Panc1 (cell line): ENCODE results near the gene CHPT1. TPM values are rescaled to one million over a fixed set of nuclear protein-coding genes. Genes with fewer than 3 reads are reported as not detected.

Experiments used
- ATAC-seq: fragments of 200-7000 bp; cut with Tn5 transposase; 2 replicates; pipeline ENCODE4 v1.9.1; 2020; ENCODE audit warnings: mild to moderate bottlenecking, moderate library complexity
- BruUV-seq: library from RNA; stranded (reverse); fragments of 400-500 nt; replicated peaks from 2 replicates; lab custom pipeline; 2021; lab: Mats Ljungman, UMichigan
- CTCF ChIA-PET: fragments of 300-600 bp; sonication (Branson Sonifier 250); formaldehyde crosslinking; loops from one replicate; lab custom pipeline; 2022; ENCODE audit warnings: antibody characterized with exemption; lab: Charles Lee
- POLR2A ChIA-PET: fragments of 300-600 bp; sonication (Branson Sonifier 250); formaldehyde crosslinking; loops from one replicate; lab custom pipeline; 2022; ENCODE audit warnings: antibody characterized with exemption; lab: Charles Lee
- DNase-seq: peaks from one replicate; pipeline ENCODE4 v3.0.0-alpha.2; 2010; ENCODE audit warnings: low read depth, low spot score
- H3K27ac ChIP-seq: 2 replicates; pipeline ENCODE4 v1.5.1; 2011; ENCODE audit warnings: mild to moderate bottlenecking, low read length, inconsistent platforms
- H3K27me3 ChIP-seq: fragments of 200-500 bp; sonication (Bioruptor generic); 2 replicates; pipeline ENCODE4 v1.6.0; 2014; ENCODE audit warnings: low read length, inconsistent platforms; ENCODE audit not compliant: control insufficient read depth, insufficient read depth
- H3K36me3 ChIP-seq: fragments of 200-500 bp; sonication (Bioruptor generic); 2 replicates; pipeline ENCODE4 v1.5.1; 2014; ENCODE audit warnings: inconsistent platforms, mild to moderate bottlenecking, low read length, moderate library complexity; ENCODE audit not compliant: control insufficient read depth, insufficient read depth
- H3K4me1 ChIP-seq: 2 replicates; pipeline ENCODE4 v1.5.1; 2011; ENCODE audit warnings: inconsistent platforms, mild to moderate bottlenecking, low read length, moderate library complexity; ENCODE audit not compliant: control insufficient read depth, insufficient read depth
- H3K4me3 ChIP-seq, 2 experiments: 2 replicates each; pipeline ENCODE4 v1.5.1; 2011 to 2012; ENCODE audit warnings: low read depth in 2 of 2, low read length in 2 of 2, mild to moderate bottlenecking in 2 of 2, inconsistent platforms in 1 of 2, moderate library complexity in 1 of 2
- H3K9me3 ChIP-seq: fragments of 200-500 bp; sonication (Bioruptor generic); 2 replicates; pipeline ENCODE4 v1.5.1; 2014; ENCODE audit warnings: low read depth, mild to moderate bottlenecking, inconsistent platforms, low read length, moderate library complexity; ENCODE audit not compliant: control insufficient read depth, insufficient read depth
- POLR2AphosphoS5 ChIP-seq: IDR thresholded peaks from 2 replicates; pipeline ENCODE4 v1.6.1; 2012; ENCODE audit warnings: mild to moderate bottlenecking, low read depth, low read length, moderate library complexity
- SIN3A ChIP-seq: IDR thresholded peaks from 2 replicates; pipeline ENCODE4 v1.6.1; 2012; ENCODE audit warnings: low read depth, mild to moderate bottlenecking, low read length, moderate library complexity, borderline replicate concordance; ENCODE audit not compliant: insufficient read depth
- TCF7L2 ChIP-seq: IDR thresholded peaks from 2 replicates; pipeline ENCODE4 v1.6.1; 2011; ENCODE audit warnings: mild to moderate bottlenecking, low read depth, low read length, inconsistent platforms
- in situ Hi-C: cut with HindIII; loops from 2 replicates; pipeline ENCODE4 v1.10.0; 2016; ENCODE audit warnings: low sequenced_read_pairs, low pct_unique_long_range_greater_than_20kb
- intact Hi-C: fragments of 100-400 bp; cut with micrococcal nuclease; formaldehyde crosslinking; loops from one replicate; pipeline ENCODE4 v1.10.0; 2022; ENCODE audit not compliant: unreplicated experiment
- total RNA-seq: library from RNA; stranded (reverse); gene quantifications from one replicate; pipeline ENCODE4 v1.2.1, GENCODE V29; 2021; ENCODE audit not compliant: unreplicated experiment
- TF ChIP-seq, protein P1 (sequence below): fragments of 450-650 bp; IDR thresholded peaks from 2 replicates; pipeline ENCODE4 v1.5.1; 2017; ENCODE audit warnings: mild to moderate bottlenecking
- TF ChIP-seq, protein P2 (sequence below), 2 experiments: IDR thresholded peaks; 2 replicates each; pipeline ENCODE4 v1.6.1; 2011 to 2012; ENCODE audit warnings: low read depth in 2 of 2, control low read depth in 1 of 2, low read length in 1 of 2, mild to moderate bottlenecking in 1 of 2, moderate library complexity in 1 of 2; ENCODE audit not compliant: insufficient read depth in 1 of 2

CHPT1 gene
- total RNA-seq, 1 experiment from 2014 or later, result 78.3 TPM

DNA sequence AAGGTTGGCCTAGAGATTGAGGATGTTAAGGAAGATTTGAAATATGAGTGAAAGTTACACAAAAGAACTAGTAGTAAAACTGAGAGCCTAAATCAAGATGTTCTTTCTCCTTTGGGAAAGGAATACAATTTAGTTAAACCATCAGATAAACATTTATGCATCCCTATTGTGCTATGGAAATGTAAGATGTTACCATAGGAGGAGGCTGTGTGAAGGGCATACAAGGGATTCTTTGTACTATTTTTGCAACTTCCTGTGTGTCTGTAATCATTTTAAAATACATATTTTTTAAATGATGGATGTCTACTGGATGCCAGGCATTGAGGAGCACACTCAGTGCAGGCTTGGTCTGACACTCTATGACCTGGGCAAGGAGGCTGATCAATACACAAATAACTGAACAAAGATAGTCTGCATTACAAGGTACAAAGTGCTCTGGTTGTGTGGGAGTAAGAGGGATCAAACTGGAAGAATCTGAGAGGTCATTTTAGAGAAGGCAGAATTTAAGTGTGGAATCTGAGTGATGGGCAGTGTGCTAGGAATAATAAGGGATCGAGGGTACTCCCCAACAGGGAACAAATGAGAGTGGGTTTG lies 5.8 kb upstream of the CHPT1 start:
- intact Hi-C loops (loop anchor here (10.0 kb wide), 1 partner anchor 277 kb away; no protein-coding TSS in a partner anchor), in situ Hi-C loops (no loop called here)
- TF ChIP-seq SIN3A (no peak), TCF7L2 (no peak), POLR2AphosphoS5 (no peak)
- TF ChIP-seq, protein P1, sequence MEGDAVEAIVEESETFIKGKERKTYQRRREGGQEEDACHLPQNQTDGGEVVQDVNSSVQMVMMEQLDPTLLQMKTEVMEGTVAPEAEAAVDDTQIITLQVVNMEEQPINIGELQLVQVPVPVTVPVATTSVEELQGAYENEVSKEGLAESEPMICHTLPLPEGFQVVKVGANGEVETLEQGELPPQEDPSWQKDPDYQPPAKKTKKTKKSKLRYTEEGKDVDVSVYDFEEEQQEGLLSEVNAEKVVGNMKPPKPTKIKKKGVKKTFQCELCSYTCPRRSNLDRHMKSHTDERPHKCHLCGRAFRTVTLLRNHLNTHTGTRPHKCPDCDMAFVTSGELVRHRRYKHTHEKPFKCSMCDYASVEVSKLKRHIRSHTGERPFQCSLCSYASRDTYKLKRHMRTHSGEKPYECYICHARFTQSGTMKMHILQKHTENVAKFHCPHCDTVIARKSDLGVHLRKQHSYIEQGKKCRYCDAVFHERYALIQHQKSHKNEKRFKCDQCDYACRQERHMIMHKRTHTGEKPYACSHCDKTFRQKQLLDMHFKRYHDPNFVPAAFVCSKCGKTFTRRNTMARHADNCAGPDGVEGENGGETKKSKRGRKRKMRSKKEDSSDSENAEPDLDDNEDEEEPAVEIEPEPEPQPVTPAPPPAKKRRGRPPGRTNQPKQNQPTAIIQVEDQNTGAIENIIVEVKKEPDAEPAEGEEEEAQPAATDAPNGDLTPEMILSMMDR, result no peak
- TF ChIP-seq, protein P2, sequence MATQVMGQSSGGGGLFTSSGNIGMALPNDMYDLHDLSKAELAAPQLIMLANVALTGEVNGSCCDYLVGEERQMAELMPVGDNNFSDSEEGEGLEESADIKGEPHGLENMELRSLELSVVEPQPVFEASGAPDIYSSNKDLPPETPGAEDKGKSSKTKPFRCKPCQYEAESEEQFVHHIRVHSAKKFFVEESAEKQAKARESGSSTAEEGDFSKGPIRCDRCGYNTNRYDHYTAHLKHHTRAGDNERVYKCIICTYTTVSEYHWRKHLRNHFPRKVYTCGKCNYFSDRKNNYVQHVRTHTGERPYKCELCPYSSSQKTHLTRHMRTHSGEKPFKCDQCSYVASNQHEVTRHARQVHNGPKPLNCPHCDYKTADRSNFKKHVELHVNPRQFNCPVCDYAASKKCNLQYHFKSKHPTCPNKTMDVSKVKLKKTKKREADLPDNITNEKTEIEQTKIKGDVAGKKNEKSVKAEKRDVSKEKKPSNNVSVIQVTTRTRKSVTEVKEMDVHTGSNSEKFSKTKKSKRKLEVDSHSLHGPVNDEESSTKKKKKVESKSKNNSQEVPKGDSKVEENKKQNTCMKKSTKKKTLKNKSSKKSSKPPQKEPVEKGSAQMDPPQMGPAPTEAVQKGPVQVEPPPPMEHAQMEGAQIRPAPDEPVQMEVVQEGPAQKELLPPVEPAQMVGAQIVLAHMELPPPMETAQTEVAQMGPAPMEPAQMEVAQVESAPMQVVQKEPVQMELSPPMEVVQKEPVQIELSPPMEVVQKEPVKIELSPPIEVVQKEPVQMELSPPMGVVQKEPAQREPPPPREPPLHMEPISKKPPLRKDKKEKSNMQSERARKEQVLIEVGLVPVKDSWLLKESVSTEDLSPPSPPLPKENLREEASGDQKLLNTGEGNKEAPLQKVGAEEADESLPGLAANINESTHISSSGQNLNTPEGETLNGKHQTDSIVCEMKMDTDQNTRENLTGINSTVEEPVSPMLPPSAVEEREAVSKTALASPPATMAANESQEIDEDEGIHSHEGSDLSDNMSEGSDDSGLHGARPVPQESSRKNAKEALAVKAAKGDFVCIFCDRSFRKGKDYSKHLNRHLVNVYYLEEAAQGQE (IDR thresholded peaks at IDR 0.05; ENCODE audit: insufficient read depth in 1 of 2, low read depth in 2 of 2, low read length in 1 of 2), result no peak
- Histone ChIP-seq H3K4me3 (no peak overlapping the region), H3K4me1 (peaks cover 3% of the 10 kb centered on the region), H3K9me3 (no peaks in the 10 kb centered on the region), H3K27me3 (no peaks in the 10 kb centered on the region), H3K27ac (no peak overlapping the region), H3K36me3 (no peaks in the 10 kb centered on the region)
- ATAC-seq (no peak), DNase-seq (no peak)
- CTCF ChIA-PET, result no interaction called here
- POLR2A ChIA-PET, result no interaction called here
- BruUV-seq, result no TSS peak

DNA sequence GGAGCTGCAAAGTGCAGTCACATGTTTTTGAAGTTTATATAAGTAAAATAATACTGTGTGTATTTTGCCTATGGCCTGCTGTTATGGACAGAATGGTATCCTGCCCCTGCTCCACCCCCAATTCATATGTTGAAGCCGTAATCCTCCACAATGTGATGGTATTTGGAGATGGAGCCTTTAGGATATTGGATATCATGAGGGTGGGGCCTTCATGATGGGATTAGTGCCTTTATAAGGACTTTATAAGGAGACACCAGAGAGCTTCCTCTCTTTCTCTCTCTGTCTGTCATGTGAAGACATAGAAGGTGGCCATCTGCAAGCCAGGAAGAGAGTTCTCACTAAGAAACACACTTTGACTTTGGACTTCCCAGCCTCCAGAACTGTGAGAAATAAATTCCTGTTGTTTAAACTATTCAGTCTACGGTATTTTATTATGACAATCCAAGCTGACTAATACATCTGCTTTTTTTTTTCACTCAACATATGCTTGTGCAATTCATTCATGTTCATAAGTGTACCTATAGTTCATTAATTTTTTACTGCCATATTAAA lies 3.1 kb upstream of the CHPT1 start:
- Histone ChIP-seq H3K27ac (no peak overlapping the region; the same call in 1 of the 2 replicates), H3K9me3 (no peaks in the 10 kb centered on the region), H3K36me3 (peaks cover 3% of the 10 kb centered on the region; the same call in 1 of the 2 replicates), H3K27me3 (no peaks in the 10 kb centered on the region), H3K4me3 (no peak overlapping the region), H3K4me1 (peaks cover 7% of the 10 kb centered on the region)
- no peak for DNase-seq
- no peak for TF ChIP-seq TCF7L2
- TF ChIP-seq, protein P2 (IDR thresholded peaks at IDR 0.05; ENCODE audit: insufficient read depth in 1 of 2, low read depth in 2 of 2, low read length in 1 of 2), result no peak
- no peak for TF ChIP-seq POLR2AphosphoS5
- TF ChIP-seq, protein P1, result no peak
- TF ChIP-seq SIN3A, result no peak
- CTCF ChIA-PET, result no interaction called here
- ATAC-seq, result no peak
- POLR2A ChIA-PET, result no interaction called here
- no TSS peak for BruUV-seq
- in situ Hi-C loops, result no loop called here
- intact Hi-C loops, result loop anchor here (10.0 kb wide), 1 partner anchor 280 kb away; no protein-coding TSS in a partner anchor
